ENCODE data around the gene TCF23.
A peak's percentile ranks its signal among the peaks of the same experiment; 100 is the strongest.
"Not testable (repeated sequence)": the region's sequence is repeated elsewhere in the genome, so short reads cannot be mapped to it uniquely, and the experiment has no call there.

Gene TCF23

GRCh38 chr2:27115519-27115918 lies 33.3 kb upstream of the TCF23 start:
- no peak for DNase-seq (ENCODE audit: low spot score)
- TF ChIP-seq, protein P1, sequence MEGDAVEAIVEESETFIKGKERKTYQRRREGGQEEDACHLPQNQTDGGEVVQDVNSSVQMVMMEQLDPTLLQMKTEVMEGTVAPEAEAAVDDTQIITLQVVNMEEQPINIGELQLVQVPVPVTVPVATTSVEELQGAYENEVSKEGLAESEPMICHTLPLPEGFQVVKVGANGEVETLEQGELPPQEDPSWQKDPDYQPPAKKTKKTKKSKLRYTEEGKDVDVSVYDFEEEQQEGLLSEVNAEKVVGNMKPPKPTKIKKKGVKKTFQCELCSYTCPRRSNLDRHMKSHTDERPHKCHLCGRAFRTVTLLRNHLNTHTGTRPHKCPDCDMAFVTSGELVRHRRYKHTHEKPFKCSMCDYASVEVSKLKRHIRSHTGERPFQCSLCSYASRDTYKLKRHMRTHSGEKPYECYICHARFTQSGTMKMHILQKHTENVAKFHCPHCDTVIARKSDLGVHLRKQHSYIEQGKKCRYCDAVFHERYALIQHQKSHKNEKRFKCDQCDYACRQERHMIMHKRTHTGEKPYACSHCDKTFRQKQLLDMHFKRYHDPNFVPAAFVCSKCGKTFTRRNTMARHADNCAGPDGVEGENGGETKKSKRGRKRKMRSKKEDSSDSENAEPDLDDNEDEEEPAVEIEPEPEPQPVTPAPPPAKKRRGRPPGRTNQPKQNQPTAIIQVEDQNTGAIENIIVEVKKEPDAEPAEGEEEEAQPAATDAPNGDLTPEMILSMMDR (IDR thresholded peaks at IDR 0.05; ENCODE audit: extremely low read depth, missing control alignments), result no peak

GRCh38 chr2:27117995-27118524 lies 30.7 kb upstream of the TCF23 start:
- TF ChIP-seq, protein P1 (IDR thresholded peaks at IDR 0.05; ENCODE audit: extremely low read depth, missing control alignments), result no peak
- DNase-seq (ENCODE audit: low spot score), result no peak

- no peak for DNase-seq (ENCODE audit: low spot score)
- TF ChIP-seq, protein P1 (IDR thresholded peaks at IDR 0.05; ENCODE audit: extremely low read depth, missing control alignments), result no peak
Measured at GRCh38 chr2:27118525-27119329, 30.1 kb upstream of the TCF23 start, which contains the start of gene CGREF1. Gene CGREF1 (minus strand): TSS chr2:27119128. CDS start chr2:27104366, 14,762 bp downstream.

- not testable (repeated sequence) for DNase-seq (ENCODE audit: low spot score)
Measured at GRCh38 chr2:27119330-27119670, 29.5 kb upstream of the TCF23 start.

- TF ChIP-seq, protein P1 (IDR thresholded peaks at IDR 0.05; ENCODE audit: extremely low read depth, missing control alignments), result no peak
- no peak for DNase-seq (ENCODE audit: low spot score)
Measured at GRCh38 chr2:27121906-27122305, 26.9 kb upstream of the TCF23 start.

GRCh38 chr2:27122791-27123190 lies 26.0 kb upstream of the TCF23 start:
- DNase-seq (ENCODE audit: low spot score), result no peak
- TF ChIP-seq, protein P1 (IDR thresholded peaks at IDR 0.05; ENCODE audit: extremely low read depth, missing control alignments), result no peak

DNA sequence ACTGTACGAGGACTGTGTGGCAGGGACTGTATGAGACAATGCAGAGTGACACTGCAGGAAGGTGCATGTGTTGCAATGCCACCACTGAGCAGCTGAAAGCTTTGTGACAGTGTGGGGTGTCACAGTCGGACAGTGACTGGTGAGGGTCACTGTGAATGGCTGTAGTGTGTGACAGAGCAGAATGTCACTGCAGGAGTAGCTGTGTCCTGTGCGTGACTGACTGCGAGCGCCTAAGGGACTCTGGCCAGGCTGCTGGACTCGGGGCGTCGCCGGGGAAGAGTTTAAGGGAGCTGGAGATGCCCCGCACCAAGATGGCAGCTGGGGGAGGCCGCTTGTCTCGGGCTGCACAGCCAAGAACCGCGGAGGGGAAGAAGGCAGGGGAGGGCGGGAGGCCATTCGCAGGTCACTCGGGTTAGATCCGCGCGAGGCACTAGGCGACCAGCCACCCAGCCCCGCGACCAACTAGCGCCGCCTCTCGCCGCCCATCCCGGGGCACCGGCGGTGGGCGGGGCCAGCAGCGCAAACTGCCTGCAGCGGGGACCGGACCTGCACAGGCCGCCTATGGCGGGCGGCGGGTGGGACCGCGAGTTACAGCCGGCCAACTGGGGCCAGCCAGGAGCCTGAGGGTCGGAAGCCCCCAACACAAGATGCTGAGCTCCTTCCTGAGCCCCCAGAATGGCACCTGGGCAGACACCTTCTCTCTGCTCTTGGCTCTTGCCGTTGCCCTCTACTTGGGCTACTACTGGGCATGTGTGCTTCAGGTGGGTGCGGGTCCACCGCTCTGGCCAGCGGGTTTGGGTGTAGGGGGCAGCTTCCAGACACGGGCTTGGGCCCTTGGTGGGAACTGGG lies 25.3 kb upstream of the TCF23 start, which contains the start of gene ABHD1:
ABHD1 (plus strand) TSS at position 514 of the 849 bp plus-strand sequence; CDS start at position 648, 134 bp downstream.
- peak; percentile 80 for DNase-seq (ENCODE audit: low spot score)
- TF ChIP-seq, protein P1 (IDR thresholded peaks at IDR 0.05; ENCODE audit: extremely low read depth, missing control alignments), result no peak
